ENCODE results near the gene ENG.

The ENG gene

DNA sequence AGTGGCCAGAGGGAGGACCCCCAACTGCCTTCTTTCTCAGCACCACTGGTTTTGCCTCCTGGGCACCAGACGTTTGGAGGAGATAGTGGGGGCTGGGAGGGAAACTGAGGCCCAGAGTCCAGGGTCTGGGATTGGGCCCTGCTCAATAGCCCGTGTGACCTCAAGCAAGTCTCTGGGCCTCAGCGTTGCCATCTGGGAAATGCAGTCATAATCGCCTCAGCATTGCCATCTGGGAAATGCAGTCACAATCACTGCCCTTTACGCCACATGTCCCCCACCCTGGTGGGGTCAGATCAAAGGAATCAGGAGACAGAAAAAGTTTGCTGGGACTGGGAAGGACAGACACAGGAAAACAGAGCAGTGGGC, 77.6 kb downstream of the ENG start:
- Histone ChIP-seq H3K36me3 (ENCODE audit: low read depth) (no peaks in the 10 kb centered on the region), H3K27ac (ENCODE audit: poor library complexity, severe bottlenecking) (no peak overlapping the region), H3K4me3 (ENCODE audit: severe bottlenecking) (no peak overlapping the region), H3K9me3 (ENCODE audit: severe bottlenecking) (no peaks in the 10 kb centered on the region), H3K4me1 (ENCODE audit: insufficient read depth, poor library complexity, severe bottlenecking) (no peaks in the 10 kb centered on the region), H3K27me3 (ENCODE audit: insufficient read depth, poor library complexity, severe bottlenecking) (no peaks in the 10 kb centered on the region)
- ATAC-seq (ENCODE audit: low read depth) (no peak), DNase-seq (ENCODE audit: low spot score) (no peak)
- TF ChIP-seq, protein P1, sequence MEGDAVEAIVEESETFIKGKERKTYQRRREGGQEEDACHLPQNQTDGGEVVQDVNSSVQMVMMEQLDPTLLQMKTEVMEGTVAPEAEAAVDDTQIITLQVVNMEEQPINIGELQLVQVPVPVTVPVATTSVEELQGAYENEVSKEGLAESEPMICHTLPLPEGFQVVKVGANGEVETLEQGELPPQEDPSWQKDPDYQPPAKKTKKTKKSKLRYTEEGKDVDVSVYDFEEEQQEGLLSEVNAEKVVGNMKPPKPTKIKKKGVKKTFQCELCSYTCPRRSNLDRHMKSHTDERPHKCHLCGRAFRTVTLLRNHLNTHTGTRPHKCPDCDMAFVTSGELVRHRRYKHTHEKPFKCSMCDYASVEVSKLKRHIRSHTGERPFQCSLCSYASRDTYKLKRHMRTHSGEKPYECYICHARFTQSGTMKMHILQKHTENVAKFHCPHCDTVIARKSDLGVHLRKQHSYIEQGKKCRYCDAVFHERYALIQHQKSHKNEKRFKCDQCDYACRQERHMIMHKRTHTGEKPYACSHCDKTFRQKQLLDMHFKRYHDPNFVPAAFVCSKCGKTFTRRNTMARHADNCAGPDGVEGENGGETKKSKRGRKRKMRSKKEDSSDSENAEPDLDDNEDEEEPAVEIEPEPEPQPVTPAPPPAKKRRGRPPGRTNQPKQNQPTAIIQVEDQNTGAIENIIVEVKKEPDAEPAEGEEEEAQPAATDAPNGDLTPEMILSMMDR (IDR thresholded peaks at IDR 0.05; ENCODE audit: poor library complexity, severe bottlenecking) = no peak

- TF ChIP-seq, protein P1 (IDR thresholded peaks at IDR 0.05; ENCODE audit: poor library complexity, severe bottlenecking) = no peak
- Histone ChIP-seq H3K4me3 (ENCODE audit: severe bottlenecking) (no peak overlapping the region), H3K36me3 (ENCODE audit: low read depth) (no peaks in the 10 kb centered on the region), H3K9me3 (ENCODE audit: severe bottlenecking) (no peaks in the 10 kb centered on the region), H3K27me3 (ENCODE audit: insufficient read depth, poor library complexity, severe bottlenecking) (no peaks in the 10 kb centered on the region), H3K4me1 (ENCODE audit: insufficient read depth, poor library complexity, severe bottlenecking) (no peaks in the 10 kb centered on the region), H3K27ac (ENCODE audit: poor library complexity, severe bottlenecking) (no peak overlapping the region)
- no peak for ATAC-seq (ENCODE audit: low read depth)
- no peak for DNase-seq (ENCODE audit: low spot score)
These were observed 78.1 kb downstream of the ENG start for GRCh38 chr9:127776195-127776923.

DNA sequence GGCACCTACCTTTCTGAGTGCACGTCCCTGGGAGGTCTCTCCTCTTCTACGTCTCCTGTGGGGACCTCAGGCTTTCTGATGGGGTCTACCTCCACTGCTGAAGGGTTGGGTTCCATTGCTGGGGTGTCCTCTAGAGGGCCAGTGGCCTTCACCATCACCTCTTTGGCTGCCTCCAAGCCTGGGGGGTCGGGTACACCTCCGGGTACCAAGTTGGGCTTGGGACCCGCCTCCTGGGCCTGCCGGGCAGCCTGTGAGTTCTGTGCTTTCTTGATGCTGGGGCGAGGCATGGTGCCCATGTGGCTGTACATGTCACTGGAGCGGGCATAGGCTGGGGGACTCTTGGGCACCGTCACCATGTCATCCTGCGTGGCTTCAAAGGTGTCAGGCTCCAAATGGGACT, 80.5 kb downstream of the ENG start:
- ATAC-seq (ENCODE audit: low read depth) (no peak), DNase-seq (ENCODE audit: low spot score) (no peak)
- peaks cover 5% of the 10 kb centered on the region for H3K4me1 ChIP-seq (ENCODE audit: insufficient read depth, poor library complexity, severe bottlenecking)

GRCh38 chr9:127773272-127773671, 81.2 kb downstream of the ENG start:
- no peak for DNase-seq (ENCODE audit: low spot score)
- H3K36me3 ChIP-seq (ENCODE audit: low read depth) = no peaks in the 10 kb centered on the region
- H3K4me3 ChIP-seq (ENCODE audit: severe bottlenecking) = no peak overlapping the region
- no peak for ATAC-seq (ENCODE audit: low read depth)
- H3K27me3 ChIP-seq (ENCODE audit: insufficient read depth, poor library complexity, severe bottlenecking) = no peaks in the 10 kb centered on the region
- H3K4me1 ChIP-seq (ENCODE audit: insufficient read depth, poor library complexity, severe bottlenecking) = peaks cover 5% of the 10 kb centered on the region
- no peaks in the 10 kb centered on the region for H3K9me3 ChIP-seq (ENCODE audit: severe bottlenecking)
- H3K27ac ChIP-seq (ENCODE audit: poor library complexity, severe bottlenecking) = no peak overlapping the region
- TF ChIP-seq, protein P1 (IDR thresholded peaks at IDR 0.05; ENCODE audit: poor library complexity, severe bottlenecking) = no peak

More for the DNA sequence above, 80.5 kb downstream of the ENG start:
- H3K27me3 ChIP-seq (ENCODE audit: insufficient read depth, poor library complexity, severe bottlenecking) = no peaks in the 10 kb centered on the region
- H3K27ac ChIP-seq (ENCODE audit: poor library complexity, severe bottlenecking) = no peak overlapping the region
- H3K4me3 ChIP-seq (ENCODE audit: severe bottlenecking) = no peak overlapping the region
- H3K9me3 ChIP-seq (ENCODE audit: severe bottlenecking) = no peaks in the 10 kb centered on the region
- TF ChIP-seq, protein P1 (IDR thresholded peaks at IDR 0.05; ENCODE audit: poor library complexity, severe bottlenecking) = no peak
- no peaks in the 10 kb centered on the region for H3K36me3 ChIP-seq (ENCODE audit: low read depth)

- Histone ChIP-seq H3K4me1 (ENCODE audit: insufficient read depth, poor library complexity, severe bottlenecking) (peaks cover 5% of the 10 kb centered on the region), H3K9me3 (ENCODE audit: severe bottlenecking) (no peaks in the 10 kb centered on the region), H3K27me3 (ENCODE audit: insufficient read depth, poor library complexity, severe bottlenecking) (no peaks in the 10 kb centered on the region), H3K36me3 (ENCODE audit: low read depth) (no peaks in the 10 kb centered on the region), H3K27ac (ENCODE audit: poor library complexity, severe bottlenecking) (no peak overlapping the region), H3K4me3 (ENCODE audit: severe bottlenecking) (no peak overlapping the region)
- ATAC-seq (ENCODE audit: low read depth) = no peak
- TF ChIP-seq, protein P1 (IDR thresholded peaks at IDR 0.05; ENCODE audit: poor library complexity, severe bottlenecking) = no peak
- no peak for DNase-seq (ENCODE audit: low spot score)
These were observed 81.9 kb downstream of the ENG start for GRCh38 chr9:127772603-127773002.
